ENCODE measurements around the gene SAPCD2. TPM values are rescaled to one million over a fixed set of nuclear protein-coding genes. Genes with fewer than 3 reads are reported as not detected.
A peak's percentile ranks its signal among the peaks of the same experiment; 100 is the strongest.

The SAPCD2 gene
- total and polyA plus RNA-seq, 8 donors = 0.04 to 0.97 (median 0.34) TPM

DNA sequence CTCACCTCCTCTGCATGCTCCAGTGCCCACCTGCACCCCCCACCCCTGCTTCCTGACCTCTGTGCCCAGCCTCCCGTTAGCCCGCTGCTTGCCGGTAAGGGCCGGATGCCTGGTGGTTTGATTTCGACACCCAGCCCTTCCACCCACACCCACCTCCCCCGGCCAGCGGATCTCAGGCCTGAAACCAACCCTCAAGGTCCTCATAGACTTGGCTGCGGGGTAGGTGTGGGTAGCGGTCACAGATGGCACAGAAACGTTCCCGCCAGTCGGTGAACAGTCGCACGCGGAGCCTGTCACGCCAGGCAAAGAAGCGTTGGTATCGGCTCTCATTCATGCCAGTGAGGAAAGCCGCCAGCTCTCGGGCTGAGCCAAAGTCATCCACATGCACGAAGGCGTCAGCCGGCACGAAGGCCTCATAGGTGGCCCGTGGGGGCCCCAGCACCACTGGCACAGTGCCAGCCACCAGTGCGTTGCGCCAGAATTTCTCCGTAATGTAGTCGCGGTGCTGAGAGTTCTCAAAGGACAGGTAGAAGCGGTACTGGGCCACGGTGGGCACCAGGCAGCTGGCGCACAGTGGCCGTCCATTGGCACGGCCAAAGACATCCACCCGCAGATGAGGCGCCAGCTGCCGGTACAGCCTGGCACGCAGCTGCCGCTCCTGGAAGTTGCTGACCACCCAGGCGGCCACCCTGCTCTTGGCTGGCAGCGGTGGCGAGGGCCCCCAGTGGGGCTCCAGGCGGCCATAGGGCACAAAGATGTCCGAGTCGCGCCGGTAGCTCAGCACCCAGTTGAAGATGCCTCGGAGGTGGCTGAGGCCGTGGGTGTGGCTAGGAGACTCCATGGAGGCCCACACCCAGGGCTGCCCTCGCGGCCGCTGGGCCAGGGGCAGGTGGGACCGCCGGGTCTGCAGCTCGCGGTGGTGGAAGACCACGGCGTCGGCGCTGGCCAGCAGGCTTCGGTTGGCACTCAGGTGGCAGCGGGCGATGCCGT, 39.5 kb downstream of the SAPCD2 start:
- no peak overlapping the region for H3K27ac ChIP-seq
- ATAC-seq (no peak), FAIRE-seq (no peak), DNase-seq (no peak)
- H3K4me1 ChIP-seq = peaks cover 15 to 21% (median 17%) of the 10 kb centered on the region in 3 donors
- H3K9me3 ChIP-seq = no peaks in the 10 kb centered on the region
- TF ChIP-seq, protein P1, sequence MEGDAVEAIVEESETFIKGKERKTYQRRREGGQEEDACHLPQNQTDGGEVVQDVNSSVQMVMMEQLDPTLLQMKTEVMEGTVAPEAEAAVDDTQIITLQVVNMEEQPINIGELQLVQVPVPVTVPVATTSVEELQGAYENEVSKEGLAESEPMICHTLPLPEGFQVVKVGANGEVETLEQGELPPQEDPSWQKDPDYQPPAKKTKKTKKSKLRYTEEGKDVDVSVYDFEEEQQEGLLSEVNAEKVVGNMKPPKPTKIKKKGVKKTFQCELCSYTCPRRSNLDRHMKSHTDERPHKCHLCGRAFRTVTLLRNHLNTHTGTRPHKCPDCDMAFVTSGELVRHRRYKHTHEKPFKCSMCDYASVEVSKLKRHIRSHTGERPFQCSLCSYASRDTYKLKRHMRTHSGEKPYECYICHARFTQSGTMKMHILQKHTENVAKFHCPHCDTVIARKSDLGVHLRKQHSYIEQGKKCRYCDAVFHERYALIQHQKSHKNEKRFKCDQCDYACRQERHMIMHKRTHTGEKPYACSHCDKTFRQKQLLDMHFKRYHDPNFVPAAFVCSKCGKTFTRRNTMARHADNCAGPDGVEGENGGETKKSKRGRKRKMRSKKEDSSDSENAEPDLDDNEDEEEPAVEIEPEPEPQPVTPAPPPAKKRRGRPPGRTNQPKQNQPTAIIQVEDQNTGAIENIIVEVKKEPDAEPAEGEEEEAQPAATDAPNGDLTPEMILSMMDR (IDR thresholded peaks at IDR 0.05) = no peak
- intact Hi-C loops (cut with DNase I) = loop anchor here in 1 of 3 donors (5.0 kb wide), 1 partner anchor 259 kb away; no protein-coding TSS in a partner anchor
- no peaks in the 10 kb centered on the region for H3K36me3 ChIP-seq
- 81 to 88% methylated on average over 63 to 65 of the region's 65 CpGs for WGBS, 2 donors
- H3K4me3 ChIP-seq = no peak overlapping the region
- no peaks in the 10 kb centered on the region for H3K27me3 ChIP-seq

DNA sequence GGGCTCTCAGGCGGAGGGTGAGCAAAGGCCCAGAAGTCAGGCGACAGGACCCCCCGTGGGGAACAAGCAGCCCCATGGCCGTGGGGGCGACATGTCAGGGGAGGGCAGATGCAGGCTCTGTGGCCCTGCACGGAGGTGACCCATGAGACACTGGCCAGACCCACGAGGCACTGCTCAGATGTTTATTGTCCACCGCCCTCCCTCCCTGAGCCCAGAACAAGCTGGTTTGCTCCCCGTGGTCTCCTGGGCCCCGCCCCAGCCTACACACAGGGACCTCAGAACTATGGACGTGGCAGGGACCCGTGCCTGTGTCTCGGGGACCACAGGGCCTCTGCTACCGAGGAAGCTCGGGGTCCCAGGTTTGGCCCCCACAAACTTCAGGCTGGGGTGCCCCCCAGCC, 40.4 kb downstream of the SAPCD2 start:
- H3K27me3 ChIP-seq = no peaks in the 10 kb centered on the region
- intact Hi-C loops (cut with DNase I) = loop anchor here in 1 of 3 donors (5.0 kb wide), 1 partner anchor 258 kb away; no protein-coding TSS in a partner anchor
- H3K4me1 ChIP-seq = peaks cover 15 to 21% (median 17%) of the 10 kb centered on the region in 3 donors
- H3K27ac ChIP-seq = no peak overlapping the region
- no peak for FAIRE-seq
- H3K9me3 ChIP-seq = no peaks in the 10 kb centered on the region
- no peaks in the 10 kb centered on the region for H3K36me3 ChIP-seq
- DNase-seq = no peak
- no peak overlapping the region for H3K4me3 ChIP-seq
- WGBS, 2 donors = 63 to 66% methylated on average over 14 to 15 of the region's 15 CpGs
- TF ChIP-seq, protein P1 (IDR thresholded peaks at IDR 0.05) = no peak
- no peak for ATAC-seq

DNA sequence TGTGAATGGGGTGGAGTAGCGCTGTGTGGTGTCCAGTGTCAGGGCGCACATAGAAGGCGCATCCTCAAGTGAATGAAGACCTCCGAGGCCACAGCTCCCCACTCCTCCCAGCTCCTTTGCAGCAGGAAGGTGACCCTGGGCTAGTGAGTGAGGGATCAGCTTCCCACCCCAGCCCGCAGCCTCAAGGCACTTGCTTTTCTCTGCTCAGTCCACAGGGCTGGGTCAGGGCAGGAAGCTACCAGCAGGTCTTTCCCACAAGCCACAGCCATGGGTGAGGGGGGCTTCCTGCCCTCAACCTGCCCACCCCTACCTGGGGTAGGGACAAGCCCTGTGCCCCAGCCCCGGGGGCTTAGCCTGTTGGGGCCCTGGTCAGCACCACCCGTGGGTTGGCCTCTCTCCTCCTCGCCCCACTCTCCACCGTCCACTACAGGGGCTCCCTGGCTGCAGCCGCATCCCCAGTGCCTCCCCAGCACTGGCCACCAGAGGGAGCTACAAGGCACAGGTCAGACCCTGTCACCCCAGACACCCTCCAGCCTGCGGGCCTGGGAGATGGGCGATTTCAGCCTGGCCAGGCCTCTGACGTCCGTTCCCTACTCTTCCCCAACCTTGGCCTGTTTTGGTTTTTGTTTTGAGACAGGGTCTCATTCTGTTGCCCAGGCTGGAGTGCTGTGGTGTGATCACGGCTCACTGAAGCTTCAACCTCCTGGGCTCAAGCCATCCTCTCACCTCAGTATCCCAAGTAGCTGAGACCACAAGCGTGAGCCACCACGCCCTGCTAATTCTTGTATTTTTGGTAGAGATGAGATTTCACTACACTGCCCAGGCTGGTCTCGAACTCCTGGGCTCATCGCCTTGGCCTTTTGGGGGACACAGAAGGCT, 41.1 kb downstream of the SAPCD2 start:
- no peaks in the 10 kb centered on the region for H3K27me3 ChIP-seq
- H3K36me3 ChIP-seq = no peaks in the 10 kb centered on the region
- H3K4me1 ChIP-seq = peaks cover 15 to 21% (median 17%) of the 10 kb centered on the region in 3 donors
- peak in 5 of 6 donors; percentile 66 to 92 (median 79) for DNase-seq
- H3K27ac ChIP-seq = no peak overlapping the region
- TF ChIP-seq, protein P1 (IDR thresholded peaks at IDR 0.05) = peak; percentile 78 to 91 (median 88)
- no peak for FAIRE-seq
- ATAC-seq = peak; percentile 59 to 76 (median 70)
- H3K9me3 ChIP-seq = no peaks in the 10 kb centered on the region
- peak overlapping the region in 3 of 4 donors; percentile 49 to 68 (median 64) for H3K4me3 ChIP-seq
- intact Hi-C loops (cut with DNase I) = loop anchor here in 1 of 3 donors (10.0 kb wide), 1 partner anchor 74 kb away; the partner anchor contains the start of gene LCN12
- 24 to 30% methylated on average over 19 of the region's 19 CpGs for WGBS, 2 donors

DNA sequence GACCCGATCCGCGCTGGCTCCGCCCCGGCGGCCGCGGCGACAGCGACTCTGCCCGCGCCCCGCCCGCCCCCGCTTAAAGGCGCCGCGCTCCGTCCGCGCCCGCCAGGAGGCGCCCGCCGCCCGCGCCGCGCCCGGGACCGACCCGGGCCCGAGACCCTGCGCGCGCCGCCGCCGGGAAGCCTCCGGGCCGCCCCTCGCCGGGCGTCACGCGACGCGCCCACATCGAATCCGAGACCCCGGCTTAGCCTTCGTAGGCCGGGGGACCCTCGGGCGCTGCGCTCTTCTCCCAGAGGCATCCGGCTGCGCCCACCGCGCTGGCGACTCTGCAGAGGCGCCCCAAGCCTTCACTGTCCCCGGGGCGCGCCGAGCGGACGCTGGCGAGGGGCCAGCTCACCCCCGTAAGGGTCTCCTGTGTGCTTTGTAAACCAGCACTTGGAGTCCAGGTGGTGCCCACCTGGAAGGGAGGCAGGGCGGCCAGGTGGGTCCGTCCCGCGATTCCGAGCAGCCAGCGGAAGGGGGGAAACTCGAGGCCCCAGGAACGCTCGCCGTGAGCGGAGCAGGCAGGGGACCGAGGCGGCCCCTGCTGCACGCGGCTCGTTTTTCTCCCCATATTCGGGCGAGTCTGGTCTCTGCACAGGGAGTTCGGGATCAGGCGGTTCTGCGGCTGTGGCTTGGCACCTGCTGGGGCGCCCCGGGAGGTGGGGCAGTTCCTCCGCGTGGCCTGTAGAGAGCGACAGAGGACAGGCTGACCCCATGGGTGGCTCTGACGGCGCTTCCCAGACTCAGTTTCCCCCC, 41.9 kb downstream of the SAPCD2 start:
- Histone ChIP-seq H3K27me3 (no peaks in the 10 kb centered on the region), H3K9me3 (no peaks in the 10 kb centered on the region), H3K36me3 (no peaks in the 10 kb centered on the region), H3K4me3 (peak overlapping the region; percentile 49 to 68 (median 58)), H3K27ac (peak overlapping the region; percentile 13 to 54 (median 30)), H3K4me1 (peaks cover 15 to 21% (median 17%) of the 10 kb centered on the region in 3 donors)
- WGBS, 2 donors = 0% methylated on average over 67 to 98 of the region's 98 CpGs
- TF ChIP-seq, protein P1 (IDR thresholded peaks at IDR 0.05) = peak in 2 of 4 donors; percentile 9 to 27
- no peak for FAIRE-seq
- DNase-seq = peak in 5 of 6 donors; percentile 59 to 90 (median 71)
- peak; percentile 68 to 77 (median 72) for ATAC-seq
- intact Hi-C loops (cut with DNase I) = loop anchor here in 1 of 3 donors (10.0 kb wide), 1 partner anchor 74 kb away; the partner anchor contains the start of gene LCN12

Data from pancreas (tissue), 10 donors.